ENCODE results near the gene TMEM238.

The TMEM238 gene

DNA sequence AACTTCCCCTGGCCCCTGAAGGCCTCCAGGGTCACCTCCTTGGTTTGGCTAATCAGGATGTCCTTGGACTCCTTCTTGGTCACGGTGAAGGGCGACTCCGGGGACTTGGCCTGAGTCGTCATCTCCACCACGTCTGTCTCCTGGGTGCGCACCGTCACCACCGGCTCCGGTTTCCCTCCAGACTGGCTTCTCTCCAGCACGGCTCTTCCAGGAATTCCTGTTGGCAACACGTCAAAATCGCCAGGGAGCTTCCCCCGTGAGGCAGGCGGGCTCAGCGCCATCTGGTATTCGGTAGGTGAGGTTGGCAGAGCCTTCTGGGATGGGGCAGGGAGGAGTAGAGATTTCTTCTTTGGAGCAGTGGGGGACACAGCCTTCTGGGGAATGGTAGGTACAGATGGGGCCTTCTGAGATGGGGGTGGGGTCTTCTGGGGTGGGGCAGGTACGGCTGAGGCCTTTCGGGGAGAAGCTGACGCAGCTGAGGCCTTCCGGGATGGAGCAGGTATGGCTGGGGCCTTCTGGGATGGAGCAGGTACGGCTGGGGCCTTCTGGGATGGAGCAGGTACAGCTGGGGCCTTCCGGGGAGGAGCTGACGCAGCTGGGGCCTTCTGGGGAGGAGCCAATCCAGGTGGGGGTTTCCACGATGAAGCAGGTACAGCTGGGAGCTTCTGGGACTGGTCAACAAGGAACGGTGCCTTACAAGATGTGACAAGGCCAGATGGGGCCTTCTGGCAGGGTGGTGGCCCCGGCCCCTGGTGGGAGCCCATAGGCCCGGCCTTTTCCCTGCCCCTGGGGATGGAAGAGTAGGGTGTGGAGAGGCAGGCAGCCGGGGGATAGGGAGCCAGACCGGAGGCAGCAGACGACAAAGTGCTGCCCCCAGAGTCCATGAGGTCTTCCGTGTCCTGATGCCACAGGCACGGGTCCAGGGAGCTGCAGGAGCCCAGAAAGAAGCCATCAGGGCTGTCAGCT lies 24.9 kb downstream of the TMEM238 start:
- no peak for DNase-seq (ENCODE audit: low spot score)
- FAIRE-seq, result no peak

DNA sequence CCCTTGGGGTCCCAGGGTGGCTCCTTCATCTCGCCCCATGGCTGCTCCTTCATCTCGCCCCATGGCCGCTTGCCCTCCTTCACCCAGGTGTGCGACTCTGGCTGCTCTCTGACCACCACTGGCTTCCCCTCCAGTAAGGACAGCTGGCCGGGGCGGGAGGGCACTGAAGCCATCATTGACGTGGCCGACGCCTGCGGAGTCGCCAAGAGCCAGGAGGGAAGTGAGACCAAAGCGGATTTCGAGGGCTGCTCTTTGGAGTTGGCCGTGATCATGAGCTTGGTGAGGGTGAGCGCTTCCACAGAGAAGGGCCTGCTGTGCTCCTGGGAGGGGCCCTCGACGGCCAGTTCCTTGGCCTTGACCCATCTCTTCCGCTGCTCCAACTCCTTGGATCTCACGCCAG lies 25.6 kb downstream of the TMEM238 start:
- no peak for FAIRE-seq
- DNase-seq (ENCODE audit: low spot score), result no peak

DNA sequence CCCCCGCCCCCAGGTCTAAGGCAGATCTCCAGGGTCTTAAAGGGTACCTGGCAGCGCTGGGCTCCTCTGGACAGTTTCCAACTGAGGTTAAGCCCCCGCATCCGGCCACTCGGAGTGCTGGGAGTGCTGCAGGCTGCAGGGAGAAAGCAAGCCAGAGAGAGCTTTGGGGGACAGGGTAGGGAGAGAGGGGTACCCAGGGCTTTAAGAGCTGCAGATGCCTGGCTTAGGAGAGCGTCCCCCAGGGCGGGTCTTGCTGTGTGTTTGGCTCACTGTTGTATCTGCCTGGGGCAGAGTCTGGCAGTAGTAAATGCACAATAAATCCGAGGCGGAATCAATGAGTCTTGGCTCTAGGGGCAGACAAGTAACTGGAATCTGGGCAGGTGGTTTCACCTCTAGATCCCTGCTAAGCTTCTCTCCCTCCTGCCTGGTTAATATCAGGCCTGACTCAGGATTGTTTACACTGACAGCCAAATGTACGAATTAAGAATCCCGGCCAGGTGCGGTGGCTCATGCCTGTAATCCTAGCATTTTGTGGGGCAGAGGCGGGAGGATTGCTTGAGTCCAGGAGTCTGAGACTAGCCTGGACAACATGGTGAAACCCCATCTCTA lies 28.8 kb downstream of the TMEM238 start:
- no peak for DNase-seq (ENCODE audit: low spot score)
- no peak for FAIRE-seq

DNA sequence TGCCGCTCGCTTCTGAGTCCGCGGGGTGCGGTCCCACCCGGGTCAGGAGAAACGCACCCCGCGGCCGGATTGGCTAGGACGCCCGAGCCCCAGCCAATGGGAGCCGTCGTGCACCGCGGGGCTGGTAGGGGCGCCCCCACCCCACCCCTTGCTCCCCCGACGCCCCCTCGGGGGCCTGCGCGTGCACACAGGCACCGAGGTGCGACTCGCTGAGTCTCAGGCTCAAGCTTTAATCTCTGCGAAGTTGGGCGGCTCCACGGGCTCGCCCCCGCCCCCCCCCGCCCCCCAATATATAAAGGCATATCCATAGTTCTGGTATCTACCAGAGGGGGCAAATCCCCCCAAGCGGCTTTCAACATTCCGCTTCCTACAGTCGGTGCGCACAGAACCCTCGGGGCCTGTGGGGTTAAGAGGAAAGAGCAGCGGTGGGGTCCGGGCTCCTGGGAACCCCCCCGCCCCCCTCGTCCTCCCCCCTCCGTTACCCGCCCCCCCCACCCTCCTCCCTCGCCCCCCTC lies 29.3 kb downstream of the TMEM238 start, which contains the start of gene COX6B2:
Gene COX6B2 (minus strand): TSS at position 22 of the 515 bp plus-strand sequence. CDS start 198 bp downstream, outside the sequence.
- DNase-seq (ENCODE audit: low spot score), result no peak
- no peak for FAIRE-seq

DNA sequence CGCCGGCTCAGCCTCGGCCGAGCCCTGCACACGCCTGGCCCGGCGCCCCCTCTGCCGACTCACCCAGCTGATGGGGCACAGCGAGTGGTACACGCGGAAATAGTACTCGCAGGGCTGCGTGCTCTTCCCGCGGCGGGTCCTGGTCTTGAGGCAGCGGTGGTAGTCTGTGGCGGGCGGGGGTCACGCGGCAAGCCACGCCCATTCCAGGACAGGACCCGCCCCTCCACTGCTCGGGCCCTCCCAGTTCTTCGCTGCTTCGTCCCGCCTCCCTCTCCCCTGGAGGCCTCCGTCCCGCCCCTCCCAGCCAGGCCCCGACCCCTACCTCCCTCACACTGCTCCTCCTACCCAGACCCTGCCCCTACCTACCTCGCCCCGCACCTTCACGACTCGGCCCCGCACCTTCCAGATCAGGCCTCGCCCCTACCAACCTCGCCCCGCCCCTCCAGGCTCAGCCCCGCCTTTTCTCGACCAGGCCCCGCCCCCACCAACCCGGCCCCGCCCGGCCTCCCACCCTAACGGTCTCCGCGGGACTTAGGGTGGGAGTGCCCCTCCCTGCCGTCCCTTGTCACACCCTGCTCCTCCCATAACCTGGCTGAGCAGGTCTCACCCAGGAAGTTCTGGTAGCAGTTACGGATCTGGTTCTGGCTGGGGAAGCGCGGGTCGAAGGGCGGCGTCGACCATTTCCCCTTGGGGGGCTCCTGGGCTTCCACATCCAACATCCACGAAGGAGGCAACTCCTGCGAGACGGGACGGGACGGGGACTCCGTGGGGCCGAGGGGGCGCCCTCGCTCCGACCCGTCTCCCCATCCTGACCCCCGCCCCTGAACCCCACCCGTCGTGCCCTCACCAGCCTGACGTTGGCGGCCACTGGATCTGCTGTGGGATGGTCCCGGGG lies 30.0 kb downstream of the TMEM238 start:
- DNase-seq (ENCODE audit: low spot score) (no peak), FAIRE-seq (no peak)

DNA sequence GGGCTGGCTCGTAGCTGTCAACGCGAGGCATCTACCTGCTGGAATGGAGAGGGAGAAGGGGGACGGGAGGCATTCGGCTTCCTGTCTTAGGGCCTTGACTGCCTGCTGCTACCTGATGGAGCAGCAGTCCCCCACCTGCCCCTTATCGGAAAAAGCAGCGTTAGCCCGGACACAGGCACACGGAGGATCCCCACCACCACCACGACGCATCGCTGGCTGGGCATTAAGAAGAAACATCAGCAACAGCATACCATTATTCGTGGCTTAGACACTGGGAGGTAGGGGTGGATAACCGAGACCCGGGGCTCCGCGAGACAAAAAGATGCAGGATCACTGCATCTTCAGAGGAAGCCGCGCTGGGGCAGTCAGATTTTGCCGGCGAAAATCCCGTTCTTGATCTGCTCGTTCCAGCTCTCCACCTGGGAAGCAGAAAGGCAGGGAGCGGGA lies 30.7 kb downstream of the TMEM238 start:
- FAIRE-seq (no peak), DNase-seq (ENCODE audit: low spot score) (no peak)

DNA sequence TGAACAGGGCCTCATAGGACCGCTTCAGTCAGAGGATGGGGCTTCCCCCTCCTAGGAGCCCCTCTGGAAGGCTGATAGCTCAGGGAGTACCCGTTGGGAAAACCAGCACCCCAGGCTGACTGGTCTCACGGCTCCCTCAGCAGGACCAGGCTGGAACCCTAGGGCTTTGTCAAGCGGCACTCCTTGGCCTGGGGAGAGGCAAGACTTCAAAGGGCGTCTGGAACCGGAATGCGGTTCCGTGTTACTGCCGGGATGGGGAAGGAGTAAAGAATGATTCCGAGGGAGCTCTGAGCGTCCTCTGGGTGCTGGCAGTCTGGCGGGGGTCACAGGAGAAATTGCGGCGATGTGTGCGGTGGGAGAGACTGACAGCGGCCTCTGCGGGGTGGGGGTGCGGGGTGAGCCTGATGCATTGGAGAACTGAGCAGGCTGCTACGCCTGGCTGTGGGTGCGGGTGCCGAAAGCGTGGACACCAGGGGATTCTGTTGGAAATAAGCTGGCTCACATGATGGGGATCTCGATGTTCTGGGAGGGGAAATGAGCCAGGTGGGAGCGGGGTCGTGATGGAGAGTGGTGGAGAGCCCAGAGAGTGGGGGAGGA lies 31.4 kb downstream of the TMEM238 start:
- no peak for FAIRE-seq
- no peak for DNase-seq (ENCODE audit: low spot score)

DNA sequence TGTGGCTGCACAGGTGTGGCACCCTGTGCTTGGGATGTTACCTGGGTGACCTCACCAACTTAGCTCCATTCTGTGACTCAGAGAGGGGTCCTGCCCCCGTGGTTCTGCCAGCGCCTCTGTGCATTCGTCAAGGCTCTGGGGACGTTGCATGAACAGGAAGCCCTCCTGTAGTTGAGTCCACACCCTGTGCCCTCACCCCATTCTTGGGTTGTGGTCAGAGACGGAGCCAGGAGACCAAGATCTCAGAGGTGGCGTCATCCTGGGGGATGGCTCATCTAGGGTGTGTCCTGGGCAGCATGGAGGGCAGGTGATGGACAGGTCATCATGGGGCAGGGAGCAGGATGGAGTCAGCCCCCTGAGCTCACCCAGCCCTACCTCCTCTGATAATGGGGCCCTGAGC lies 32.1 kb downstream of the TMEM238 start:
- DNase-seq (ENCODE audit: low spot score) (no peak), FAIRE-seq (no peak)

DNA sequence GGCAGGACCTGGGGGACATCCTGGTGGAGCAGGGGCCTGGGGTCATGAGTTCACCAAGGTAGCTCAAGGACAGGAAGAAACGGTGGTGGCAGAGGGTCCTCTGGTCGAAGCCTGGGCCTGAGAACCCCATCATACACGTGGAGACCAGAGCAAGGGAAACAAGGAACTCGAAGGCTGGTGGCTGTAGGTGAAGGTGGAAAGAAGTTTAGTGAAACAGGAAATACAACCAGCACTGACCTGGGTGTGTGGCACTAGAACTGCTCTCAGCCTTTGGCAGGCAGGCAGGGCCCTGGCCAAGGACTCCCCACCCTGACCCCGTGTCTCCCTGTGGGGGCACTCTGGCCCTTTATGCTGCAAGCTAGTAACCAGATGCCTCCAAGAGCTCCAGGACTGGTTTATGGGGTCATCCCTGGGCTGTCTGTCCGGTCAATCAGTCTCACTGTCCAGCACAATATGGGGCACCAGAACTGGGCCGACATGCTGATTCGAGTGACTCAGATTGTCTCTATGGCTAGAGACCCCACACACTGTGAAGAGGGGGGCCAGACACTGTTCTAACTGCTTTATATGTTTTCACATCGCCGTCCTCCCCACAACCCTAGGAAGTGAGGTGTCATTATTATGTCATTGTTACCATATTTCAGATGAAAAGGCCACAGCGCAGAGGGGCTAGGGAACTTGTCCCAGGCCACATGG lies 33.3 kb downstream of the TMEM238 start:
- FAIRE-seq (no peak), DNase-seq (ENCODE audit: low spot score) (no peak)

DNA sequence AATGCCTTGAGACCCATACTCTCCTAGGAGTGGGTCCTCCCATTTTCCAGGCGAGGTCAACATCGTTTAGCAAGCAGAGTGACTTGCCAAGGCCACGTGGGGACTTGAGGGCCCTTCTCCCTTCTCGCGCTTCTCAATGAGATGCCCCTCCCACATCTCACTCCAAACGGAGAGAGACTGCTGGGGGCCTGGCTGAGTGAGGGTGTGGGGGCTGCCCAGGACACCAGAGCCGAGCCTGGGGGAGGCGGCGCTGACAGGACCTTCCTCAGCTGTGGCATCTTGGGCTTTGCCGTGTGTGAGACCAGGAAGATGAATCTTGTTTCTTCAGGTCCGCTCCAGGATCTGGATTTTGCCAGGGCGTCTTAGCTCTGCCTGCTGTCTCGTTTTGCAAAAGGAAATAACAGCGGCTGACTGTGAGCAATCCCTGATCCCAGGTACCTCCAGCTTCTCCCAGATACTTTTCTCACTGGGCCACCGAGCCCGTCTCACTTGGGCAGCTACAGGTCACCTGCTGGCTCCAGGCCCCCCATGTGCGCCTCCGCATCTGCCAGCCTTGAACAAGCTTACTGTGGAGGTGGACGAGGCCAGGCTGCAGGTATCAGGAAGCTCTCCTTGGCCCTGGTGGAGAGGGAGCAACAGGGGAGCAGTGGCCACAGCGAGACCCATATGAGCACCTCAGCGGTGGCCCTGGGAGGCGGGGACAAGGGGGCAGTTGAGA lies 35.6 kb downstream of the TMEM238 start:
- DNase-seq (ENCODE audit: low spot score) (no peak), FAIRE-seq (no peak)

DNA sequence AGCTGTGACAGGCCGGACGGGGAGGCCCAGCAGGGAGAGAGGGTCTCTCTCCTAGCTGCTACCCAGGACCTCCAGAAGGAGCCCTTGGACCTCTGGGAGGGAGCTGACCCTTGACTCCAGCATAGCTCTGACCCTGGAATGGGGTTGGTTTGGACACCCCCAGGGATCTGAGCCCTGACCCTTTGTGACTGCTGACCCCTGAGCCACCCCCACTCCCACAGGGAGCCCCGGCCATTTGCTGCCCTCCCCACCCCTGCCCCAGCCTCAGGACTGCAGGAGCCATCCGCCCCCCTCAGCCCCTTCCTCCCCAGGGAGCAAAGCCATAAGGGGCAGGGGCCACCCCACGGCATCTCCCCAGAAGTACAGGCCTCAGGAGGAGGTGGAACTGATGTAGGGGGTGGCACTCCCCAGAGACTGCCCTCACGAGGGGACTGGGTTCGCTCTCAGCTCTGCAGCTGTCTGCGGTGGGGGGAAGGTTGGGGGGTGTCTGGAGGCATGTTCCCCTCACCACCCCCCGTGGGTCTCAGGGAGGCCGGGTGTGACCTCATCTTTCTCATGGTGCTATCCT lies 36.6 kb downstream of the TMEM238 start:
- FAIRE-seq, result no peak
- no peak for DNase-seq (ENCODE audit: low spot score)

DNA sequence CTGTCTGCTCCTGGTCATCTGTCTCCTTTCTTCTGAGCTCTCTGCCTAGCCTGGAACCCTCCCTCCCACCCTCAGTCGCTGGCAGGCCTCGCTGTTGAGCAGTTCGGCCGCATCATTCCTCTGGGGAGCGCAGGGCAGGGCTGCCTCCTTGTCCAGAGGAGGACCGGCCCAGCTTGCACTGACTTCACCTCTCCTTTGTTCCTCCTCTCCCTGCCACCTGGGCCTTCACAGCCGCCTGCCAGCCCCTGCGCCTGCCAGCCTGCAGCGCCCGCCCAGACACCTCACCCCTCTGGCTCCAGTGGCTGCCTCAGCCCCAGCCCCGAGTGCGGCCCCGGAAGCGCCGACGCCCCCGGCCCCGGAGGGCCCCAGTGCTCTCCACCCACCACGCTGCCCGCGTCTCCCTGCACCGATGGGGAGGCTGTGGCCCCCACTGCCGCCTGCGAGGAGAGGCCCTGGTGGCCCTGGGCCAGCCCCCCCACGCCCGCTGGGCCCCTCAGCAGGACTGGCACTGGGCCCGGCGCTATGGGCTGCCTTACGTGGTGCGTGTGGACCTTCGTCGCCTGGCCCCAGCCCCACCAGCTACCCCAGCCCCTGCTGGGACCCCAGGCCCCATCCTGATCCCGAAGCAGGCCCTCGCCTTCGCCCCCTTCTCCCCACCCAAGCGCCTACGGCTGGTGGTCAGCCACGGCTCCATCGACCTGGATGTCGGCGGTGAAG lies 37.2 kb downstream of the TMEM238 start:
- no peak for FAIRE-seq
- DNase-seq (ENCODE audit: low spot score), result no peak

DNA sequence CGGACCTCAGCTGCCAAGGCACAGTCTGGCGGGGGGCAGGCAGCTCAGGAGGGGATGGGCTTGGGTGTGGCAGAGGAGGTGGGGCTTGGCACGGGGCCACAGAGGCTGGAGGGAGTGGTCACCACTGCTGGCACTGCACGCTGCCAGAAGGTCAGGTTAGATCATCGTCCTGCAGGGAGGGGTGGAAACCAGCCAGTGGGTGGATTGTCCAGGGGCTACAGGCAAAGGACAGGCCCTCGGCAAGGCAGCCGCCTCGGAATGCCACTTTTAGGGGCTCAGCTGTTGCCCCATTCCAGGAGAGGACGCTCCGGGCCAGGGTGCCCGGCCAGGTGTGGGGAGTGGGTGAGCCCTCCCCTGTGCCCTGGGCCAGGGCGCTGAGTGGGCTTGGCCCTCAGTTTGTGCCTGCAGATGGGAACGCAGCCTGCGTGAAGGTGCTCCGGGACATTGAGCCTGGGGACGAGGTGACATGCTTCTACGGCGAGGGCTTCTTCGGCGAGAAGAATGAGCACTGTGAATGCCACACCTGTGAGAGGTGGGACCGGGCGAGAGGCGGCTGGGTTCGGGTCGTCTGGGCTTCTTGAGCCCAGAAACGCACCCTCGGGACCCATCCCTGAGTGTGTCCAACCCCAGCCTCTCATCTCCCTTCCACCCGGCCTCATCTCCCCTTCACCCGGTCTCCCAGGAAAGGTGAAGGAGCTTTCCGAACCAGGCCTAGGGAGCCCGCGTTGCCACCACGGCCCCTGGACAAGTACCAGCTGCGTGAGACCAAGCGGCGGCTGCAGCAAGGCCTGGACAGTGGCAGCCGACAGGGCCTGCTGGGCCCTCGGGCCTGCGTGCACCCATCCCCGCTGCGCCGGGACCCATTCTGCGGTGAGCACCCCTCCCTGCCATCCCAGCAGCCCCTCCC lies 38.0 kb downstream of the TMEM238 start:
- no peak for DNase-seq (ENCODE audit: low spot score)
- FAIRE-seq, result no peak

DNA sequence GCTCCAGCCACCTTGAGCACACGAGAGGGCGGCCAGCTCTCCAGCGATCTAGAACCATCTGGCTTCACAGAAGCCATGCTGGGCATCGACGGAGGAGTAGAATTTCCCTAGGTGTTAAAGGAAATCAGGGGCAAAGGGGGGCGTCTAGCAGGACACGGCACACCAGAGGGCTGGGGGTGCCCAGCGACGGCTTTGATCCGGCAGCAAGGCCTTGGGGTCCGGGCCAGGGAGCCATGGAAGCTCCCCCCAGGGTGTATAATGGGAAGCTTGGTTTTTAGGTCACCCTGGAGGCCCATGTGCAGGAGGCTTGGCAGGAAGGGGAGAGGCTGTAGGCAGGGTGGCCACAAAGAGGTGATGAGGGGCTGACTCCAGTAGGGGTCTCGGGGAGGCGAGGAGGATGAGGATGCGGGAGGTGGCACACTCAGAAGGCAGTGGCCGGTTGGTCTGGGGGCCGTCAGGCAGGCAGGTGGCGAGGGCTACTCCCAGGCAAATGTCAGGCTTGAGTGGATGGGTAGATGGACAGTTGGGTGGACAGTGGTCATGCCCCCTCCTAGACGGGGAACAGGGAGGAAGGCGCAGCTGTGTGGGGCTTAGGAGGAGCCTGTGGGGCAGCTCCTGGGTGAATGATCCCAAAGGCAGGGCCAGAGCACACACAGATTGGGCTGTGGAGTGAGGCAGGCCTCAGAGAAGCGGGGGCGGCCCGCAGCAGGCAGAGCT lies 38.8 kb downstream of the TMEM238 start:
- no peak for FAIRE-seq
- no peak for DNase-seq (ENCODE audit: low spot score)

DNA sequence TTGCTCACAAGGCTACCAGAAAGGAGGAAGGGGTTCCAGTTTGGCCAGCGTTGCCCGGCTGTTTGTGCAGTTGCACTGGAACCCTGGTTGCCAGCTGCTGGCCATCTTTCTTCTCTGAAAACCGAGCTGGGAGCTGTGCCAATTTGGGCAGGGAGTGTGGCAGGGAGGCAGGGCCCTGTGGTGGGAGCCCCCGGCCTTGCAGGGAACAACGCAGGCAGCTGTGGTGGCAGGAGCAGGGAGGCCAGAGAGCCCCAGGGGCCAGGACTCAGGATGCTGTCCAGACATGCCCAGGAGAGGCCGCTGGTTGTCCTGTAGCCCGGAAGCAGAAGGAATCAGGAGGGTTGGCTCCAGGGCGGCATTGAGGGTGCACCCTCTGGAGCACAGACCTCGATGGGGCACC lies 39.6 kb downstream of the TMEM238 start:
- FAIRE-seq, result no peak

DNA sequence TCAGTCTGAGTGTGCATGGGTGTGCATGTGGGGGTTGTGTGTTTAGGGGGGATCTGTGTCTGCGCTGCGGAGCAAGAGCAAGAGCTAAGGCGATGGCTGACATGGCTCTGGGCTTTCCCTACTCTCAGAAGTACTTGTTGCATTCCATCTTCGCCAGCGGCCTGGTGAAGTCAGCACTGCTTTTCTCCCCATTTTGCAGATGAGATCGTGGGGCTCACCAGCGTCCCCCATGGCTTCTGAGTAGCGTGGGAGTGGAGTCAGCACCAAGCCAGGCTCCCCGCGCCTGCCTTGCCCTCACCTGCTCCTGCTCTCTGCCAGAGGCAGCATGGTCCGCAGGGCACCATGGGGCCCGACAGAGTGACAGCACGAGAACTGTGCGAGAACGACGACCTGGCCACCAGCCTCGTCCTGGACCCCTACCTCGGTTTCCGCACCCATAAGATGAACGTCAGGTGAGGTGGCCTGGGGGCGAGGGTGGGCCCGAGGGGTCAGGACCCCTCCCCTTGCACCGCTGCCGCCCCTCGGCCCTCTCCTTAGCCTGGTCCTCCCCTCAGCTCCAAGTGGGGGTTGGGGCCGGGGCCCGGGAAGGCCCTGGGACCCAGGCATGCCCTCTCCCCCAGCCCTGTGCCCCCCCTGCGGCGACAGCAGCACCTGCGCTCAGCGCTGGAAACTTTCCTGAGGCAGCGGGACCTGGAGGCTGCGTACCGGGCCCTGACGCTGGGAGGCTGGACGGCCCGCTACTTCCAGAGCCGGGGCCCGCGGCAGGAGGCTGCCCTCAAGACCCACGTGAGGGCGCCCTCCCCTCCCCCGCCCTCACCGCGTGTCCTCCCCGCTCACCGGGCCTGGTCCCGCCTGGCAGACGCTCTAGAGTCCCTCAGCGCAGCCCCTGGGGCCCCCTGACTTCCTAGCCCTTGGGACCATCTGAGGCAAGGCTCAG lies 42.2 kb downstream of the TMEM238 start:
- DNase-seq (ENCODE audit: low spot score) (no peak), FAIRE-seq (no peak)

More for the DNA sequence above, 39.6 kb downstream of the TMEM238 start:
- no peak for DNase-seq (ENCODE audit: low spot score)

Data from RCC 7860 (cell line).